Daoy (cell line): ENCODE results near the gene ADGRL3. TPM values are rescaled to one million over a fixed set of nuclear protein-coding genes. Genes with fewer than 3 reads are reported as not detected.
"Not testable (repeated sequence)": the region's sequence is repeated elsewhere in the genome, so short reads cannot be mapped to it uniquely, and the experiment has no call there.

Experiments used
- DNase-seq: peaks from one replicate; pipeline ENCODE4 v3.0.0-alpha.2; 2015; ENCODE audit warnings: low read depth
- total RNA-seq: library from RNA; depleted of rRNA; stranded (reverse); fragments of >200 nt; shearing (Covaris generic); gene quantifications from 2 replicates; pipeline ENCODE4 v1.2.3, GENCODE V29; 2014

ADGRL3 gene
- total RNA-seq, 1 experiment from 2014 or later: 4.6 TPM

GRCh38 chr4:61890321-61890720 lies 690.2 kb downstream of the ADGRL3 start:
- no peak for DNase-seq

GRCh38 chr4:61891953-61892352 lies 691.8 kb downstream of the ADGRL3 start:
- DNase-seq: no peak

GRCh38 chr4:61896634-61897033 lies 696.5 kb downstream of the ADGRL3 start:
- DNase-seq: no peak

GRCh38 chr4:61909031-61909430 lies 708.9 kb downstream of the ADGRL3 start:
- DNase-seq: no peak

- no peak for DNase-seq
Measured at GRCh38 chr4:61911313-61911756, 711.2 kb downstream of the ADGRL3 start.

- no peak for DNase-seq
Measured at GRCh38 chr4:61913619-61914018, 713.5 kb downstream of the ADGRL3 start.

GRCh38 chr4:61915501-61915900 lies 715.4 kb downstream of the ADGRL3 start:
- DNase-seq: no peak

- no peak for DNase-seq
Measured at GRCh38 chr4:61918507-61918906, 718.4 kb downstream of the ADGRL3 start.

- no peak for DNase-seq
Measured at GRCh38 chr4:61918987-61919386, 718.9 kb downstream of the ADGRL3 start.

- DNase-seq: no peak
Measured at GRCh38 chr4:61919561-61919960, 719.4 kb downstream of the ADGRL3 start.

GRCh38 chr4:61921920-61922319 lies 721.8 kb downstream of the ADGRL3 start:
- no peak for DNase-seq

- DNase-seq: no peak
Measured at GRCh38 chr4:61922766-61923165, 722.6 kb downstream of the ADGRL3 start.

- DNase-seq: no peak
Measured at GRCh38 chr4:61923179-61923578, 723.1 kb downstream of the ADGRL3 start.

GRCh38 chr4:61924131-61924530 lies 724.0 kb downstream of the ADGRL3 start:
- DNase-seq: no peak

GRCh38 chr4:61933527-61933926 lies 733.4 kb downstream of the ADGRL3 start:
- no peak for DNase-seq

- no peak for DNase-seq
Measured at GRCh38 chr4:61934198-61934597, 734.1 kb downstream of the ADGRL3 start.

GRCh38 chr4:61938250-61938846 lies 738.2 kb downstream of the ADGRL3 start:
- no peak for DNase-seq

GRCh38 chr4:61950625-61951024 lies 750.5 kb downstream of the ADGRL3 start:
- no peak for DNase-seq

- DNase-seq: no peak
Measured at GRCh38 chr4:61953386-61953785, 753.3 kb downstream of the ADGRL3 start.

- no peak for DNase-seq
Measured at GRCh38 chr4:61958591-61958990, 758.5 kb downstream of the ADGRL3 start.

GRCh38 chr4:61959087-61959486 lies 759.0 kb downstream of the ADGRL3 start:
- no peak for DNase-seq

GRCh38 chr4:61984260-61984909 lies 784.3 kb downstream of the ADGRL3 start:
- no peak for DNase-seq

- no peak for DNase-seq
Measured at GRCh38 chr4:61985426-61985825, 785.3 kb downstream of the ADGRL3 start.

GRCh38 chr4:61986929-61987328 lies 786.8 kb downstream of the ADGRL3 start:
- DNase-seq: not testable (repeated sequence)
